ENCODE results near the gene ZFHX3. TPM values are rescaled to one million over a fixed set of nuclear protein-coding genes. Genes with fewer than 3 reads are reported as not detected.

Gene ZFHX3
- polyA plus RNA-seq, 1 donor from 2014 or later = 26.4 TPM

DNA sequence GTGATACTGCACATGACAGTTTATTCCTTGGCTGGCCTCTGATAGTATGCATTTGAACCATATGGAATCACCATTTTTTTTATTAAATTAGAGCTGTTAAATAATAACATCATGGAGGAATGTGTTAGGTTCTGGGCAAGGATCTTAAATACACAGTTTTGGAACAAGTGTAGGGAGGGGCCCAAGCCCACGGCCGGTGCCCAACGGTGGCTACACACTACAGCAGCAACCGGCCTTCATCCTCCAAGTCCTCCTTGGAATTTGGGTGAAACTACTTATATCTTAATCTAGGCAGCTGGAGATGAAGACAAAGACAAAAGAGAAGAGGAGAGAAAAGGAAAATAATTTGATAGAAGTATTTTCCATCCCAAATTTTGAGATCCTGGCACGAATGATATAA, 35.6 kb downstream of the ZFHX3 start:
- H3K27ac ChIP-seq (ENCODE audit: low read length) = no peak overlapping the region
- H3K9ac ChIP-seq (ENCODE audit: low read length) = no peak overlapping the region
- H3F3A ChIP-seq (ENCODE audit: insufficient read depth, low read length, poor library complexity, severe bottlenecking) = no peaks in the 10 kb centered on the region
- H4K20me1 ChIP-seq (ENCODE audit: insufficient read depth) = peaks cover 81% of the 10 kb centered on the region
- peaks cover 99% of the 10 kb centered on the region for H3K79me2 ChIP-seq (replicated peaks; ENCODE audit: insufficient read depth, low read length)
- no peak overlapping the region for H3K4me2 ChIP-seq (ENCODE audit: low read length)
- H3K9me2 ChIP-seq (ENCODE audit: insufficient read depth, low read length) = no peaks in the 10 kb centered on the region
- H3K36me3 ChIP-seq (ENCODE audit: insufficient read depth, low read length) = no peaks in the 10 kb centered on the region
- H3K9me3 ChIP-seq (ENCODE audit: low read length) = no peaks in the 10 kb centered on the region
- no peak overlapping the region for H2AFZ ChIP-seq (ENCODE audit: low read depth, low read length)
- H3K27me3 ChIP-seq (ENCODE audit: insufficient read depth, low read depth, low read length) = no peaks in the 10 kb centered on the region
- TF ChIP-seq EZH2 (IDR thresholded peaks at IDR 0.05; ENCODE audit: borderline replicate concordance, insufficient read depth, low read length, poor library complexity, severe bottlenecking) (no peak), MXI1 (conservative IDR thresholded peaks at IDR 0.05; ENCODE audit: poor library complexity, severe bottlenecking) (no peak), SMC3 (conservative IDR thresholded peaks at IDR 0.05; ENCODE audit: poor library complexity) (no peak), RAD21 (conservative IDR thresholded peaks at IDR 0.05) (no peak), POLR2AphosphoS5 (IDR thresholded peaks at IDR 0.05) (no peak), EP300 (conservative IDR thresholded peaks at IDR 0.05; ENCODE audit: poor library complexity, severe bottlenecking) (no peak), TAF1 (IDR thresholded peaks at IDR 0.05; ENCODE audit: low read depth) (no peak)
- TF ChIP-seq, protein P1, sequence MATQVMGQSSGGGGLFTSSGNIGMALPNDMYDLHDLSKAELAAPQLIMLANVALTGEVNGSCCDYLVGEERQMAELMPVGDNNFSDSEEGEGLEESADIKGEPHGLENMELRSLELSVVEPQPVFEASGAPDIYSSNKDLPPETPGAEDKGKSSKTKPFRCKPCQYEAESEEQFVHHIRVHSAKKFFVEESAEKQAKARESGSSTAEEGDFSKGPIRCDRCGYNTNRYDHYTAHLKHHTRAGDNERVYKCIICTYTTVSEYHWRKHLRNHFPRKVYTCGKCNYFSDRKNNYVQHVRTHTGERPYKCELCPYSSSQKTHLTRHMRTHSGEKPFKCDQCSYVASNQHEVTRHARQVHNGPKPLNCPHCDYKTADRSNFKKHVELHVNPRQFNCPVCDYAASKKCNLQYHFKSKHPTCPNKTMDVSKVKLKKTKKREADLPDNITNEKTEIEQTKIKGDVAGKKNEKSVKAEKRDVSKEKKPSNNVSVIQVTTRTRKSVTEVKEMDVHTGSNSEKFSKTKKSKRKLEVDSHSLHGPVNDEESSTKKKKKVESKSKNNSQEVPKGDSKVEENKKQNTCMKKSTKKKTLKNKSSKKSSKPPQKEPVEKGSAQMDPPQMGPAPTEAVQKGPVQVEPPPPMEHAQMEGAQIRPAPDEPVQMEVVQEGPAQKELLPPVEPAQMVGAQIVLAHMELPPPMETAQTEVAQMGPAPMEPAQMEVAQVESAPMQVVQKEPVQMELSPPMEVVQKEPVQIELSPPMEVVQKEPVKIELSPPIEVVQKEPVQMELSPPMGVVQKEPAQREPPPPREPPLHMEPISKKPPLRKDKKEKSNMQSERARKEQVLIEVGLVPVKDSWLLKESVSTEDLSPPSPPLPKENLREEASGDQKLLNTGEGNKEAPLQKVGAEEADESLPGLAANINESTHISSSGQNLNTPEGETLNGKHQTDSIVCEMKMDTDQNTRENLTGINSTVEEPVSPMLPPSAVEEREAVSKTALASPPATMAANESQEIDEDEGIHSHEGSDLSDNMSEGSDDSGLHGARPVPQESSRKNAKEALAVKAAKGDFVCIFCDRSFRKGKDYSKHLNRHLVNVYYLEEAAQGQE (IDR thresholded peaks at IDR 0.05; ENCODE audit: borderline replicate concordance) = no peak
- TF ChIP-seq, protein P2, sequence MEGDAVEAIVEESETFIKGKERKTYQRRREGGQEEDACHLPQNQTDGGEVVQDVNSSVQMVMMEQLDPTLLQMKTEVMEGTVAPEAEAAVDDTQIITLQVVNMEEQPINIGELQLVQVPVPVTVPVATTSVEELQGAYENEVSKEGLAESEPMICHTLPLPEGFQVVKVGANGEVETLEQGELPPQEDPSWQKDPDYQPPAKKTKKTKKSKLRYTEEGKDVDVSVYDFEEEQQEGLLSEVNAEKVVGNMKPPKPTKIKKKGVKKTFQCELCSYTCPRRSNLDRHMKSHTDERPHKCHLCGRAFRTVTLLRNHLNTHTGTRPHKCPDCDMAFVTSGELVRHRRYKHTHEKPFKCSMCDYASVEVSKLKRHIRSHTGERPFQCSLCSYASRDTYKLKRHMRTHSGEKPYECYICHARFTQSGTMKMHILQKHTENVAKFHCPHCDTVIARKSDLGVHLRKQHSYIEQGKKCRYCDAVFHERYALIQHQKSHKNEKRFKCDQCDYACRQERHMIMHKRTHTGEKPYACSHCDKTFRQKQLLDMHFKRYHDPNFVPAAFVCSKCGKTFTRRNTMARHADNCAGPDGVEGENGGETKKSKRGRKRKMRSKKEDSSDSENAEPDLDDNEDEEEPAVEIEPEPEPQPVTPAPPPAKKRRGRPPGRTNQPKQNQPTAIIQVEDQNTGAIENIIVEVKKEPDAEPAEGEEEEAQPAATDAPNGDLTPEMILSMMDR (IDR thresholded peaks at IDR 0.05; ENCODE audit: poor library complexity, severe bottlenecking) = no peak
- H3K4me3 ChIP-seq (ENCODE audit: low read length) = no peak overlapping the region

DNA sequence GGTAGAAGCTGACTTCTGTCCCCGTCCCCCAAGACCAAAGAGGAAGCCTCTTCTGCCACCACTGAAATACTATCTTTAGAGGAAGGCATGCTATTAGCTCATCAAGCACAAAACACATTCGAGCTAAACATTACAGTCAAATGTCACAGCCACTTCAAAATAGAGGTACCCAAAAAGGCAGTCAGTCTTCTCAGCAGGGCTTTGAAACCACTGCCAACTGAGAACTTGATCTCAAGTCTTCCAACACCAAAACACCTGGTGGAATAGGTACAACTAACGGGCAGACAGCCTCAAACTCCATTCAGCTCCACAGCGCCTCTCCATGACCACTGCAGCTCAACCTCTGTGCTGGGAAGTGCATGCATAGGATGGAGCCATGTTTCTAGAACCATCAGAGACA, 36.0 kb downstream of the ZFHX3 start:
- H4K20me1 ChIP-seq (ENCODE audit: insufficient read depth) = peaks cover 80% of the 10 kb centered on the region
- peaks cover 99% of the 10 kb centered on the region for H3K79me2 ChIP-seq (replicated peaks; ENCODE audit: insufficient read depth, low read length)
- no peak overlapping the region for H3K9ac ChIP-seq (ENCODE audit: low read length)
- H3K27ac ChIP-seq (ENCODE audit: low read length) = no peak overlapping the region
- H3K4me2 ChIP-seq (ENCODE audit: low read length) = no peak overlapping the region
- H3K4me3 ChIP-seq (ENCODE audit: low read length) = no peak overlapping the region
- peaks cover 1% of the 10 kb centered on the region for H3F3A ChIP-seq (ENCODE audit: insufficient read depth, low read length, poor library complexity, severe bottlenecking)
- no peaks in the 10 kb centered on the region for H3K36me3 ChIP-seq (ENCODE audit: insufficient read depth, low read length)
- H3K9me3 ChIP-seq (ENCODE audit: low read length) = no peaks in the 10 kb centered on the region
- no peaks in the 10 kb centered on the region for H3K27me3 ChIP-seq (ENCODE audit: insufficient read depth, low read depth, low read length)
- no peaks in the 10 kb centered on the region for H3K9me2 ChIP-seq (ENCODE audit: insufficient read depth, low read length)
- H2AFZ ChIP-seq (ENCODE audit: low read depth, low read length) = no peak overlapping the region
- TF ChIP-seq RAD21 (conservative IDR thresholded peaks at IDR 0.05) = no peak
- TF ChIP-seq, protein P2 (IDR thresholded peaks at IDR 0.05; ENCODE audit: poor library complexity, severe bottlenecking) = no peak
- TF ChIP-seq TAF1 (IDR thresholded peaks at IDR 0.05; ENCODE audit: low read depth) = no peak
- no peak for TF ChIP-seq MXI1 (conservative IDR thresholded peaks at IDR 0.05; ENCODE audit: poor library complexity, severe bottlenecking)
- TF ChIP-seq, protein P1 (IDR thresholded peaks at IDR 0.05; ENCODE audit: borderline replicate concordance) = no peak
- no peak for TF ChIP-seq EZH2 (IDR thresholded peaks at IDR 0.05; ENCODE audit: borderline replicate concordance, insufficient read depth, low read length, poor library complexity, severe bottlenecking)

Data from neural cell (in vitro differentiated cells).